Testis (tissue), 3 donors: ENCODE results near the gene MGAT1. TPM values are rescaled to one million over a fixed set of nuclear protein-coding genes. Genes with fewer than 3 reads are reported as not detected.

Source experiments
- DNase-seq: peaks from one replicate; pipeline ENCODE4 v3.0.0-alpha.2; 2019
- H3K27ac ChIP-seq, 2 donors: fragments of 200-600 bp; sonication (generic); one replicate each; pipeline ENCODE4 v1.5.1; 2019
- H3K27me3 ChIP-seq: fragments of 200-600 bp; sonication (generic); one replicate; pipeline ENCODE4 v1.5.1; 2019
- H3K36me3 ChIP-seq: fragments of 200-600 bp; sonication (generic); one replicate; pipeline ENCODE4 v1.5.1; 2017; ENCODE audit warnings: low read depth; ENCODE audit errors: missing control alignments
- H3K4me1 ChIP-seq: fragments of 200-600 bp; sonication (generic); one replicate; pipeline ENCODE4 v1.5.1; 2019
- H3K4me3 ChIP-seq, 2 donors: fragments of 200-600 bp; sonication (generic); one replicate each; pipeline ENCODE4 v1.5.1; 2017 to 2019
- H3K9me3 ChIP-seq: fragments of 200-600 bp; sonication (generic); one replicate; pipeline ENCODE4 v1.5.1; 2017
- POLR2A ChIP-seq: fragments of 450-650 bp; IDR thresholded peaks from one replicate; pipeline ENCODE4 v1.6.1; 2017; ENCODE audit warnings: antibody characterized with exemption, mild to moderate bottlenecking, moderate library complexity
- WGBS, 2 donors: methylation state at CpG; one replicate each; pipeline ENCODE4 v1.1.5; 2018; 5-methylcytosine and 5-hydroxymethylcytosine counted together
- intact Hi-C: fragments of 100-400 bp; cut with DNase I; formaldehyde crosslinking; loops from one replicate; pipeline ENCODE4 v1.15.1; 2023; ENCODE audit warnings: low total_unique reads
- polyA plus RNA-seq: library from polyadenylated mRNA; stranded (reverse); fragments of 350-450 nt; fragmentation: Illumina TruSeq; extraction: RNeasy Lipid Tissue Mini Kit (QIAGEN cat#74804); gene quantifications from one replicate; pipeline ENCODE4 v1.2.3, GENCODE V29; 2014; ENCODE audit warnings: low read depth, low replicate concordance; ENCODE audit not compliant: insufficient read depth
- total RNA-seq, 2 donors: library from RNA; depleted of rRNA; stranded (reverse); fragments of >200 nt; gene quantifications; one replicate each; pipeline ENCODE4 v1.2.3, GENCODE V29; 2016
- TF ChIP-seq, protein P1 (sequence below), 3 experiments: fragments of 450-650 bp in 2 of 3; fragments of 200-600 bp in 1 of 3; sonication (generic) in 1 of 3; IDR thresholded peaks; one replicate each; pipeline ENCODE4 v1.5.1; 2016 to 2019; ENCODE audit warnings: antibody characterized with exemption in 3 of 3, mild to moderate bottlenecking in 2 of 3, moderate library complexity in 1 of 3

MGAT1 gene
- total and polyA plus RNA-seq, 3 donors from 2014 or later = 95.8 to 136 (median 106) TPM

DNA sequence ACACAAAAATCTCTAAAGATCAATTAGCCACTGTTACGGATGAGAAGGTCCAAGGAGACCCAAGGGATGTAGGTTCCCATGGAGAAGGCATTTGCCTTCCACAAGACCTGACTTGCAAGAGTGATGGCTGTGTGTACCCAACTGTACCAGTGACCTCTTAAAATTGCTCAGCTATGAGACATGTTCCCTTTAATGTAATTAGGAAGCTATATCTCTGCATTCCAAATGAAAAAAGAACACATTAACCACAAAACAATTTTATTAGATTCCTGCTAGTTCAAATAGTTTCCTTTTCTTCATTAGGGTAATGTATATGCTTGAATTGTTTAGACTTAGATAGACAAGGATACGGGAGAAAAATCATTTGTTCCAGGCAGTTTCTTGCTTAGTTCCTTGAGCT is 66.1 kb downstream of the MGAT1 start:
- Histone ChIP-seq H3K9me3 (no peaks in the 10 kb centered on the region), H3K36me3 (no peaks in the 10 kb centered on the region), H3K4me1 (no peaks in the 10 kb centered on the region), H3K4me3 (no peak overlapping the region), H3K27ac (no peak overlapping the region), H3K27me3 (no peaks in the 10 kb centered on the region)
- TF ChIP-seq, protein P1, sequence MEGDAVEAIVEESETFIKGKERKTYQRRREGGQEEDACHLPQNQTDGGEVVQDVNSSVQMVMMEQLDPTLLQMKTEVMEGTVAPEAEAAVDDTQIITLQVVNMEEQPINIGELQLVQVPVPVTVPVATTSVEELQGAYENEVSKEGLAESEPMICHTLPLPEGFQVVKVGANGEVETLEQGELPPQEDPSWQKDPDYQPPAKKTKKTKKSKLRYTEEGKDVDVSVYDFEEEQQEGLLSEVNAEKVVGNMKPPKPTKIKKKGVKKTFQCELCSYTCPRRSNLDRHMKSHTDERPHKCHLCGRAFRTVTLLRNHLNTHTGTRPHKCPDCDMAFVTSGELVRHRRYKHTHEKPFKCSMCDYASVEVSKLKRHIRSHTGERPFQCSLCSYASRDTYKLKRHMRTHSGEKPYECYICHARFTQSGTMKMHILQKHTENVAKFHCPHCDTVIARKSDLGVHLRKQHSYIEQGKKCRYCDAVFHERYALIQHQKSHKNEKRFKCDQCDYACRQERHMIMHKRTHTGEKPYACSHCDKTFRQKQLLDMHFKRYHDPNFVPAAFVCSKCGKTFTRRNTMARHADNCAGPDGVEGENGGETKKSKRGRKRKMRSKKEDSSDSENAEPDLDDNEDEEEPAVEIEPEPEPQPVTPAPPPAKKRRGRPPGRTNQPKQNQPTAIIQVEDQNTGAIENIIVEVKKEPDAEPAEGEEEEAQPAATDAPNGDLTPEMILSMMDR (IDR thresholded peaks at IDR 0.05) = no peak
- no peak for TF ChIP-seq POLR2A
- intact Hi-C loops = no loop called here
- WGBS, 2 donors = 83 to 90% methylated on average over 2 of the region's 2 CpGs
- no peak for DNase-seq

Other genes with a start within 250 kb of the MGAT1 start
- 10 to 100 TPM in 1 of 2 donors, 1 to 10 TPM in 1; 9.8 to 15.7 TPM for gene SCGB3A1, start 211.3 kb downstream of the MGAT1 start, total RNA-seq
- 0.82 TPM for gene SCGB3A1, start 211.3 kb downstream of the MGAT1 start, polyA plus RNA-seq
- 10 to 100 TPM; 23.5 to 24.2 TPM for gene FLT4, start 153.2 kb downstream of the MGAT1 start, total RNA-seq
- gene FLT4, start 153.2 kb downstream of the MGAT1 start, polyA plus RNA-seq = 11.9 TPM
- not detected for gene OR2Y1, start 62.7 kb downstream of the MGAT1 start, total RNA-seq
- gene OR2Y1, start 62.7 kb downstream of the MGAT1 start, polyA plus RNA-seq = not detected
- gene ZFP62, start 58.5 kb upstream of the MGAT1 start, total RNA-seq = 10 to 100 TPM; 27.1 to 32.3 TPM
- 29.2 TPM for gene ZFP62, start 58.5 kb upstream of the MGAT1 start, polyA plus RNA-seq
- gene BTNL8, start 96.4 kb upstream of the MGAT1 start, total RNA-seq = 10 to 100 TPM; 13.1 to 14.7 TPM
- 10.3 TPM for gene BTNL8, start 96.4 kb upstream of the MGAT1 start, polyA plus RNA-seq
- gene BTNL3, start 186.0 kb upstream of the MGAT1 start, total RNA-seq = 1 to 10 TPM in 1 of 2 donors, not detected in 1; 4.1 TPM
- gene BTNL3, start 186.0 kb upstream of the MGAT1 start, polyA plus RNA-seq = not detected
- 10 to 100 TPM; 19.0 to 28.4 TPM for gene BTNL9, start 237.5 kb upstream of the MGAT1 start, total RNA-seq
- gene BTNL9, start 237.5 kb upstream of the MGAT1 start, polyA plus RNA-seq = 8.9 TPM